AG10803 (cell line): ENCODE data around the gene CAPN13.

Experiments used
- DNase-seq: peaks from one replicate; pipeline ENCODE4 v3.0.0; 2010; ENCODE audit warnings: low read depth
- H3K4me3 ChIP-seq: 2 replicates; pipeline ENCODE4 v1.5.1; 2011; ENCODE audit warnings: mild to moderate bottlenecking, low read length, control low read depth
- CTCF ChIP-seq: conservative IDR thresholded peaks from 2 replicates; pipeline ENCODE4 v1.5.1; 2011; ENCODE audit warnings: mild to moderate bottlenecking, low read length, control low read depth, inconsistent platforms

Gene CAPN13

GRCh38 chr2:30769481-30769780 lies 37.8 kb downstream of the CAPN13 start:
- no peak for TF ChIP-seq CTCF
- no peak for DNase-seq
- H3K4me3 ChIP-seq: no peak overlapping the region

- no peak for DNase-seq
- TF ChIP-seq CTCF: no peak
- no peak overlapping the region for H3K4me3 ChIP-seq
Observed at GRCh38 chr2:30768708-30769480, 38.4 kb downstream of the CAPN13 start.

GRCh38 chr2:30768036-30768686 lies 39.1 kb downstream of the CAPN13 start:
- no peak overlapping the region for H3K4me3 ChIP-seq
- TF ChIP-seq CTCF: no peak
- no peak for DNase-seq

- TF ChIP-seq CTCF: no peak
- no peak overlapping the region for H3K4me3 ChIP-seq
- no peak for DNase-seq
Observed at GRCh38 chr2:30766666-30767065, 40.6 kb downstream of the CAPN13 start.

GRCh38 chr2:30765876-30766470 lies 41.3 kb downstream of the CAPN13 start:
- H3K4me3 ChIP-seq: no peak overlapping the region
- no peak for DNase-seq
- TF ChIP-seq CTCF: no peak

- no peak for DNase-seq
- no peak overlapping the region for H3K4me3 ChIP-seq
- TF ChIP-seq CTCF: no peak
Observed at GRCh38 chr2:30765191-30765590, 42.1 kb downstream of the CAPN13 start.
